OCI-LY3 (cell line): ENCODE measurements around the gene SYT6.

Experiments used
- H2AFZ ChIP-seq: fragments of 200-600, 300-600 bp; shearing (Covaris generic); 2 replicates; pipeline ENCODE4 v1.6.0; 2014; ENCODE audit warnings: antibody characterized with exemption, low read depth, low read length
- H3K27ac ChIP-seq: fragments of 200-600, 300-600 bp; sonication (generic); 2 replicates; pipeline ENCODE4 v1.5.1; 2014; ENCODE audit warnings: mild to moderate bottlenecking, low read length, moderate library complexity, mixed read lengths
- H3K27me3 ChIP-seq: fragments of 200-600, 300-600 bp; sonication (generic); 2 replicates; pipeline ENCODE4 v1.6.1; 2014; ENCODE audit warnings: low read depth, low read length, mixed read lengths
- H3K36me3 ChIP-seq: fragments of 200-600, 300-600 bp; sonication (generic); replicated peaks from 2 replicates; pipeline ENCODE3; 2014; ENCODE audit warnings: low read depth, low read length, mixed read lengths
- H3K4me1 ChIP-seq: fragments of 300-600, 200-600 bp; sonication (generic); 2 replicates; pipeline ENCODE4 v1.6.1; 2014; ENCODE audit warnings: low read length, mixed read lengths
- H3K4me2 ChIP-seq: fragments of 200-600, 300-600 bp; sonication (generic); 2 replicates; pipeline ENCODE4 v1.6.1; 2014; ENCODE audit warnings: low read length, mixed read lengths
- H3K4me3 ChIP-seq: fragments of 300-600, 200-600 bp; sonication (generic); 2 replicates; pipeline ENCODE4 v1.5.1; 2014; ENCODE audit warnings: antibody characterized with exemption, mild to moderate bottlenecking, low read length, moderate library complexity
- H3K79me2 ChIP-seq: fragments of 300-600, 200-600 bp; shearing (Covaris generic); 2 replicates; pipeline ENCODE4 v1.6.1; 2014; ENCODE audit warnings: mild to moderate bottlenecking, low read length, mixed read lengths
- H3K9ac ChIP-seq: fragments of 300-600, 200-600 bp; shearing (Covaris generic); 2 replicates; pipeline ENCODE4 v1.6.0; 2014; ENCODE audit warnings: mild to moderate bottlenecking, low read length, moderate library complexity
- H3K9me3 ChIP-seq: fragments of 200-600, 300-600 bp; shearing (Covaris generic); 2 replicates; pipeline ENCODE4 v1.6.1; 2014; ENCODE audit warnings: low read length, mixed read lengths; ENCODE audit not compliant: insufficient read depth
- H4K20me1 ChIP-seq: fragments of 200-600, 300-600 bp; sonication (generic); 2 replicates; pipeline ENCODE4 v1.6.1; 2016; ENCODE audit warnings: low read length, mixed read lengths; ENCODE audit not compliant: insufficient read depth
- CTCF ChIP-seq: fragments of 200-600, 300-600 bp; sonication (generic); IDR thresholded peaks from 2 replicates; pipeline ENCODE4 v1.5.1; 2014; ENCODE audit warnings: antibody characterized with exemption, low read length, low read depth
- EZH2phosphoT487 ChIP-seq: fragments of 200-600 bp; shearing (Covaris generic); IDR thresholded peaks from 2 replicates; pipeline ENCODE4 v1.6.1; 2018; ENCODE audit warnings: antibody characterized with exemption, mixed run types, low read depth

SYT6 gene

DNA sequence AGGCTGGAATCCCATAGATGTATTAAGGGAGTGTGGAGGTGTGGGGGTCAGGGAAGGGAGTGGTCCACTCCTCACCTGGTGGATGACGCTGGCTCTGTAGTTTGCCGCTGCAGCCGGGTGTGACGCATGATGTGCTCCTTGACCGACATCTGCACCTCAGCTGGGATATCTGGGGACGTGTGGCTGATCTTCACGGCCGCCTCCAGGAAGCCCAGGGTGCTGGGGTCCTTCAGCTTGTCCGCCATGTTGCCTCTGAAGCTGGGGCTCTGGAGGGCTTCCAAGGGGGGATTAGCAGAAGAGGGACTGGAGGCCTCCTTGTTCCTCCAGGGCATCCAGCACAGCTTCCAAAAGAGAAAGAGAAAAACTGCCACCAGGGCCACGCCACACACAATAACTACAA is 14.1 kb downstream of the SYT6 start:
- TF ChIP-seq CTCF (no peak), EZH2phosphoT487 (no peak)
- no peaks in the 10 kb centered on the region for H4K20me1 ChIP-seq
- H3K9ac ChIP-seq, result no peak overlapping the region
- no peaks in the 10 kb centered on the region for H3K9me3 ChIP-seq
- H3K36me3 ChIP-seq, result no peaks in the 10 kb centered on the region
- H3K4me2 ChIP-seq, result no peak overlapping the region
- H3K27ac ChIP-seq, result no peak overlapping the region
- H3K4me1 ChIP-seq, result no peaks in the 10 kb centered on the region
- H3K27me3 ChIP-seq, result no peaks in the 10 kb centered on the region
- H3K79me2 ChIP-seq, result no peaks in the 10 kb centered on the region
- H2AFZ ChIP-seq, result no peak overlapping the region
- no peak overlapping the region for H3K4me3 ChIP-seq

- H3K4me3 ChIP-seq, result no peak overlapping the region
- H3K79me2 ChIP-seq, result no peaks in the 10 kb centered on the region
- no peak overlapping the region for H3K4me2 ChIP-seq
- no peaks in the 10 kb centered on the region for H4K20me1 ChIP-seq
- H3K27me3 ChIP-seq, result no peaks in the 10 kb centered on the region
- no peak overlapping the region for H3K27ac ChIP-seq
- no peak overlapping the region for H3K9ac ChIP-seq
- H3K4me1 ChIP-seq, result no peaks in the 10 kb centered on the region
- no peak for TF ChIP-seq EZH2phosphoT487
- no peak for TF ChIP-seq CTCF
- H3K36me3 ChIP-seq, result no peaks in the 10 kb centered on the region
- H3K9me3 ChIP-seq, result no peaks in the 10 kb centered on the region
- no peak overlapping the region for H2AFZ ChIP-seq
These were observed 16.2 kb downstream of the SYT6 start for GRCh38 chr1:114137497-114137896.

- H2AFZ ChIP-seq, result no peak overlapping the region
- H3K9me3 ChIP-seq, result no peaks in the 10 kb centered on the region
- H3K79me2 ChIP-seq, result no peaks in the 10 kb centered on the region
- H3K4me2 ChIP-seq, result no peak overlapping the region
- H3K4me1 ChIP-seq, result no peaks in the 10 kb centered on the region
- H3K4me3 ChIP-seq, result no peak overlapping the region
- no peaks in the 10 kb centered on the region for H3K36me3 ChIP-seq
- no peak overlapping the region for H3K9ac ChIP-seq
- TF ChIP-seq CTCF, result no peak
- TF ChIP-seq EZH2phosphoT487, result no peak
- H4K20me1 ChIP-seq, result no peaks in the 10 kb centered on the region
- H3K27ac ChIP-seq, result no peak overlapping the region
- H3K27me3 ChIP-seq, result no peaks in the 10 kb centered on the region
These were observed 17.9 kb downstream of the SYT6 start for GRCh38 chr1:114135786-114136185.

GRCh38 chr1:114134518-114134917 is 19.2 kb downstream of the SYT6 start:
- Histone ChIP-seq H3K9me3 (no peaks in the 10 kb centered on the region), H3K27ac (no peak overlapping the region), H3K79me2 (no peaks in the 10 kb centered on the region), H3K4me1 (no peaks in the 10 kb centered on the region), H3K27me3 (no peaks in the 10 kb centered on the region), H2AFZ (no peak overlapping the region), H3K4me2 (no peak overlapping the region), H3K9ac (no peak overlapping the region), H3K4me3 (no peak overlapping the region), H4K20me1 (no peaks in the 10 kb centered on the region), H3K36me3 (no peaks in the 10 kb centered on the region)
- TF ChIP-seq CTCF, result no peak
- no peak for TF ChIP-seq EZH2phosphoT487
